ENCODE measurements around the gene DVL1.

DNA sequence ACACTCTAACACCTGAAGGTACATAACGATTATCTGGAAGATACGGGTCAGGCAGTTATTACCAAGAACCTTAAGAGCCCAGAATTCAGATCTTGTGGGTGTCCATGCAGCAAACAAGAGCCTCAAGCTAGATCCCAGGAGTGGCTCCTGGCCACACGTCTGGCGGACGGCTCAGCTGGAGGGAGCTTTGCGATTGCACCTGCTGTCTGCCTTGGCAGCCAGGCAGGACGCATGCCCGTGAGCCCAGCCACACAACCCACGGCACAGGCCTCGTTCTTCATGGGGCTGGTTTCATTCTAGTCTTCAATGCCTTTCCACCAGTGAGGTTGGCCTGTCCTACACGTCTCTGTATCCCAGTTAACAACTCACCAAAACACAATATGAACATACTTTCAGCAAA is 44.2 kb upstream of the DVL1 start:
- no peak for TF ChIP-seq REST (IDR thresholded peaks at IDR 0.05; ENCODE audit: insufficient read depth in 1 of 2, low read depth in 2 of 2, low read length in 2 of 2)
- no peak for TF ChIP-seq TAF1 (IDR thresholded peaks at IDR 0.05; ENCODE audit: borderline replicate concordance, insufficient read depth, low read length)
